ENCODE results near the gene SAMD9L. TPM values are rescaled to one million over a fixed set of nuclear protein-coding genes. Genes with fewer than 3 reads are reported as not detected.

SAMD9L gene
- total and polyA plus RNA-seq, 2 experiments from 2014 or later = not detected

DNA sequence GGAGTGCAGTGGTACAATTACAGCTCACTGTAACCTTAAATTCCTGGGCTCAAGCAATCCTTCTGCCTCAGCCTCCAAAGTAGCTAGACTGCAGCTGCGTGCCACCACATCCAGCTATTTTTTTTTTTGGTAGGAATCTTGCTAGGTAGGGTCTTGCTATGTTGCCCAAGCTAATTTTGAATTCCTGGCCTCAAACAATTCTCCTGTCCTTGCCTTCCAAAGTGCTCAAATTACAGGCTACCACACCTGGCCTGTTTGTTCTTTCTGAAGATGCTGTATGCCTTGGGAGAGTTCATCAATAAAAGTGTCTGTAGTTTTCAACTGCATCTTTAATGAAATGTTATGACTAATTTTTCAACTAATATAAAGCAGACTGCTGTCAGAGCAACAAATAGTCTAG, 30.9 kb downstream of the SAMD9L start:
- H3K36me3 ChIP-seq (ENCODE audit: insufficient read depth) = no peaks in the 10 kb centered on the region
- no peaks in the 10 kb centered on the region for H3K79me2 ChIP-seq (replicated peaks; ENCODE audit: insufficient read depth)
- no peaks in the 10 kb centered on the region for H3K27me3 ChIP-seq (ENCODE audit: insufficient read depth)
- H3K36me3 Mint-ChIP-seq (ENCODE audit: low read depth) = no peaks in the 10 kb centered on the region
- no peak overlapping the region for H2AFZ ChIP-seq
- no peaks in the 10 kb centered on the region for H4K20me1 ChIP-seq (replicated peaks; ENCODE audit: insufficient read depth)
- no peaks in the 10 kb centered on the region for H3K27me3 Mint-ChIP-seq (ENCODE audit: insufficient read depth, low read depth, poor library complexity)
- no peaks in the 10 kb centered on the region; the same call in 1 of the 2 replicates for H3K9me2 ChIP-seq (ENCODE audit: insufficient read depth)
- no peak overlapping the region for H3K27ac ChIP-seq (ENCODE audit: low read depth)
- no peak for DNase-seq (ENCODE audit: low spot score)
- no peaks in the 10 kb centered on the region for H3F3A ChIP-seq (replicated peaks; ENCODE audit: low read depth)
- ATAC-seq = no peak
- no peak for TF ChIP-seq ZNF114 (CRISPR knock-in tag; IDR thresholded peaks at IDR 0.05)
- no peak for TF ChIP-seq POLR2AphosphoS5 (IDR thresholded peaks at IDR 0.05; ENCODE audit: low read depth)
- TF ChIP-seq NANOG (IDR thresholded peaks at IDR 0.05; ENCODE audit: borderline replicate concordance) = no peak
- H3K4me1 ChIP-seq (ENCODE audit: insufficient read depth) = no peaks in the 10 kb centered on the region
- peaks cover 10% of the 10 kb centered on the region for H3K9me3 Mint-ChIP-seq
- no peak overlapping the region for H3K4me3 ChIP-seq
- H3K4me2 ChIP-seq = no peak overlapping the region
- no peak overlapping the region for H3K4me3 Mint-ChIP-seq
- no peak overlapping the region; the same call in 1 of the 2 replicates for H3K27ac Mint-ChIP-seq
- no peaks in the 10 kb centered on the region; the same call in 2 of the 3 replicates for H3K4me1 Mint-ChIP-seq

DNA sequence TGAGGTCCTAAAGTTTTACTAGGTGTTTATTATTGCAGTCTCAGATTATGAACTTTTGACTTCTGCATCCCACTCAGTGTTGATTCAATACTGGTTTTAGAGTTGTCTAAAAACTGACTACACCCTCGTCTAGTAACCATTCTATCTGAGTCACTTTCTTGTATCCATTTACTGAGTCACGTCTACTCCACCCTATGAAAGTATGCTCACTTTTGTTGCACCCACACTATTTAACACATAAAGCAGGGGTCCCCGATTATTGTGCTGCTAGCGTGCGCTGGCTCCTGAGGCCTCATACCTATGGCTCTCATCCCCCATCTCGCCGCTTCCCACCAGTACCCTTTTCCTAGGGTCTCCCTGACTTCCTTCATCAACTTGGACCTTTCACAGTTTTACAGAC, 32.4 kb downstream of the SAMD9L start:
- Histone ChIP-seq H3K4me3 (no peak overlapping the region), H3F3A (replicated peaks; ENCODE audit: low read depth) (no peaks in the 10 kb centered on the region), H3K36me3 (ENCODE audit: insufficient read depth) (no peaks in the 10 kb centered on the region), H3K4me2 (no peak overlapping the region), H3K4me1 (ENCODE audit: insufficient read depth) (no peaks in the 10 kb centered on the region), H4K20me1 (replicated peaks; ENCODE audit: insufficient read depth) (no peaks in the 10 kb centered on the region), H2AFZ (no peak overlapping the region), H3K27ac (ENCODE audit: low read depth) (no peak overlapping the region), H3K9me2 (ENCODE audit: insufficient read depth) (no peaks in the 10 kb centered on the region; the same call in none of the 2 replicates), H3K27me3 (ENCODE audit: insufficient read depth) (no peaks in the 10 kb centered on the region), H3K79me2 (replicated peaks; ENCODE audit: insufficient read depth) (no peaks in the 10 kb centered on the region)
- H3K36me3 Mint-ChIP-seq (ENCODE audit: low read depth) = no peaks in the 10 kb centered on the region
- H3K4me3 Mint-ChIP-seq = no peak overlapping the region
- no peaks in the 10 kb centered on the region; the same call in 2 of the 3 replicates for H3K4me1 Mint-ChIP-seq
- ATAC-seq (no peak), DNase-seq (ENCODE audit: low spot score) (no peak)
- H3K27ac Mint-ChIP-seq = no peak overlapping the region
- peaks cover 2% of the 10 kb centered on the region for H3K27me3 Mint-ChIP-seq (ENCODE audit: insufficient read depth, low read depth, poor library complexity)
- peaks cover 12% of the 10 kb centered on the region for H3K9me3 Mint-ChIP-seq
- no peak for TF ChIP-seq EZH2 (IDR thresholded peaks at IDR 0.05; ENCODE audit: low read depth, unreplicated experiment)

DNA sequence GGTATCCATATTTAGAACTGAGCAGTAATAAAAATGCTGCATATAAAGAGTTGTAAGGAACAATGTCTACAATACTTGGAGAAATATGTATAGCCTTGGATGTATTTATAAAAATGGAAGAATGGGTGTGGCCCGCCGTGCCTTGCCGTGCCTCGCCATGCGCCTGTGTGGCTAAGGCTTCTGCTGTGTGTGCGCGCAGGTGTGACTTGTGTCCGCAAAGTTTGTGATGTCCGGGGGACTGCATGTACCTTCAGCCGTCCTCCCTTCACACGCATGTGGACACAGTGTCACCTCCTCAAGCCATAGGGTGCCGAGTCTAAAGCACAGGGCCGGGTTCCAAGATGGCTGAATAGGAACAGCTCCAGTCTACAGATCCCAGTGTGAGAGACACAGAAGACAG, 40.2 kb downstream of the SAMD9L start:
- Histone ChIP-seq H4K20me1 (replicated peaks; ENCODE audit: insufficient read depth) (no peaks in the 10 kb centered on the region), H3K79me2 (replicated peaks; ENCODE audit: insufficient read depth) (no peaks in the 10 kb centered on the region), H3K9me2 (ENCODE audit: insufficient read depth) (no peaks in the 10 kb centered on the region; the same call in 1 of the 2 replicates), H2AFZ (no peak overlapping the region), H3K27ac (ENCODE audit: low read depth) (no peak overlapping the region), H3K4me2 (no peak overlapping the region), H3F3A (replicated peaks; ENCODE audit: low read depth) (no peaks in the 10 kb centered on the region), H3K36me3 (ENCODE audit: insufficient read depth) (no peaks in the 10 kb centered on the region), H3K4me1 (ENCODE audit: insufficient read depth) (no peaks in the 10 kb centered on the region), H3K4me3 (no peak overlapping the region), H3K27me3 (ENCODE audit: insufficient read depth) (peaks cover 4% of the 10 kb centered on the region; the same call in 1 of the 2 replicates)
- H3K27ac Mint-ChIP-seq = no peak overlapping the region
- H3K4me1 Mint-ChIP-seq = no peaks in the 10 kb centered on the region
- peaks cover 3% of the 10 kb centered on the region; the same call in 2 of the 3 replicates for H3K9me3 Mint-ChIP-seq
- H3K36me3 Mint-ChIP-seq (ENCODE audit: low read depth) = no peaks in the 10 kb centered on the region
- peaks cover 2% of the 10 kb centered on the region for H3K27me3 Mint-ChIP-seq (ENCODE audit: insufficient read depth, low read depth, poor library complexity)
- H3K4me3 Mint-ChIP-seq = no peak overlapping the region
- ATAC-seq = no peak
- no peak for DNase-seq (ENCODE audit: low spot score)
- TF ChIP-seq, protein P1, sequence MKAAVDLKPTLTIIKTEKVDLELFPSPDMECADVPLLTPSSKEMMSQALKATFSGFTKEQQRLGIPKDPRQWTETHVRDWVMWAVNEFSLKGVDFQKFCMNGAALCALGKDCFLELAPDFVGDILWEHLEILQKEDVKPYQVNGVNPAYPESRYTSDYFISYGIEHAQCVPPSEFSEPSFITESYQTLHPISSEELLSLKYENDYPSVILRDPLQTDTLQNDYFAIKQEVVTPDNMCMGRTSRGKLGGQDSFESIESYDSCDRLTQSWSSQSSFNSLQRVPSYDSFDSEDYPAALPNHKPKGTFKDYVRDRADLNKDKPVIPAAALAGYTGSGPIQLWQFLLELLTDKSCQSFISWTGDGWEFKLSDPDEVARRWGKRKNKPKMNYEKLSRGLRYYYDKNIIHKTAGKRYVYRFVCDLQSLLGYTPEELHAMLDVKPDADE (IDR thresholded peaks at IDR 0.05) = no peak
- TF ChIP-seq EZH2 (IDR thresholded peaks at IDR 0.05; ENCODE audit: low read depth, unreplicated experiment) (no peak), ZNF331 (CRISPR knock-in tag; IDR thresholded peaks at IDR 0.05; ENCODE audit: low read depth) (no peak), STAT1 (IDR thresholded peaks at IDR 0.05; ENCODE audit: unreplicated experiment) (no peak), POLR2AphosphoS5 (IDR thresholded peaks at IDR 0.05; ENCODE audit: low read depth) (no peak), JUNB (IDR thresholded peaks at IDR 0.05; ENCODE audit: unreplicated experiment) (no peak), ZNF114 (CRISPR knock-in tag; IDR thresholded peaks at IDR 0.05) (no peak), EZH2phosphoT487 (IDR thresholded peaks at IDR 0.05; ENCODE audit: unreplicated experiment) (no peak), NANOG (IDR thresholded peaks at IDR 0.05; ENCODE audit: borderline replicate concordance) (no peak)
- TF ChIP-seq, protein P2, sequence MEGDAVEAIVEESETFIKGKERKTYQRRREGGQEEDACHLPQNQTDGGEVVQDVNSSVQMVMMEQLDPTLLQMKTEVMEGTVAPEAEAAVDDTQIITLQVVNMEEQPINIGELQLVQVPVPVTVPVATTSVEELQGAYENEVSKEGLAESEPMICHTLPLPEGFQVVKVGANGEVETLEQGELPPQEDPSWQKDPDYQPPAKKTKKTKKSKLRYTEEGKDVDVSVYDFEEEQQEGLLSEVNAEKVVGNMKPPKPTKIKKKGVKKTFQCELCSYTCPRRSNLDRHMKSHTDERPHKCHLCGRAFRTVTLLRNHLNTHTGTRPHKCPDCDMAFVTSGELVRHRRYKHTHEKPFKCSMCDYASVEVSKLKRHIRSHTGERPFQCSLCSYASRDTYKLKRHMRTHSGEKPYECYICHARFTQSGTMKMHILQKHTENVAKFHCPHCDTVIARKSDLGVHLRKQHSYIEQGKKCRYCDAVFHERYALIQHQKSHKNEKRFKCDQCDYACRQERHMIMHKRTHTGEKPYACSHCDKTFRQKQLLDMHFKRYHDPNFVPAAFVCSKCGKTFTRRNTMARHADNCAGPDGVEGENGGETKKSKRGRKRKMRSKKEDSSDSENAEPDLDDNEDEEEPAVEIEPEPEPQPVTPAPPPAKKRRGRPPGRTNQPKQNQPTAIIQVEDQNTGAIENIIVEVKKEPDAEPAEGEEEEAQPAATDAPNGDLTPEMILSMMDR (conservative IDR thresholded peaks at IDR 0.05; ENCODE audit: low read depth in 2 of 2) = no peak
- TF ChIP-seq, protein P3, sequence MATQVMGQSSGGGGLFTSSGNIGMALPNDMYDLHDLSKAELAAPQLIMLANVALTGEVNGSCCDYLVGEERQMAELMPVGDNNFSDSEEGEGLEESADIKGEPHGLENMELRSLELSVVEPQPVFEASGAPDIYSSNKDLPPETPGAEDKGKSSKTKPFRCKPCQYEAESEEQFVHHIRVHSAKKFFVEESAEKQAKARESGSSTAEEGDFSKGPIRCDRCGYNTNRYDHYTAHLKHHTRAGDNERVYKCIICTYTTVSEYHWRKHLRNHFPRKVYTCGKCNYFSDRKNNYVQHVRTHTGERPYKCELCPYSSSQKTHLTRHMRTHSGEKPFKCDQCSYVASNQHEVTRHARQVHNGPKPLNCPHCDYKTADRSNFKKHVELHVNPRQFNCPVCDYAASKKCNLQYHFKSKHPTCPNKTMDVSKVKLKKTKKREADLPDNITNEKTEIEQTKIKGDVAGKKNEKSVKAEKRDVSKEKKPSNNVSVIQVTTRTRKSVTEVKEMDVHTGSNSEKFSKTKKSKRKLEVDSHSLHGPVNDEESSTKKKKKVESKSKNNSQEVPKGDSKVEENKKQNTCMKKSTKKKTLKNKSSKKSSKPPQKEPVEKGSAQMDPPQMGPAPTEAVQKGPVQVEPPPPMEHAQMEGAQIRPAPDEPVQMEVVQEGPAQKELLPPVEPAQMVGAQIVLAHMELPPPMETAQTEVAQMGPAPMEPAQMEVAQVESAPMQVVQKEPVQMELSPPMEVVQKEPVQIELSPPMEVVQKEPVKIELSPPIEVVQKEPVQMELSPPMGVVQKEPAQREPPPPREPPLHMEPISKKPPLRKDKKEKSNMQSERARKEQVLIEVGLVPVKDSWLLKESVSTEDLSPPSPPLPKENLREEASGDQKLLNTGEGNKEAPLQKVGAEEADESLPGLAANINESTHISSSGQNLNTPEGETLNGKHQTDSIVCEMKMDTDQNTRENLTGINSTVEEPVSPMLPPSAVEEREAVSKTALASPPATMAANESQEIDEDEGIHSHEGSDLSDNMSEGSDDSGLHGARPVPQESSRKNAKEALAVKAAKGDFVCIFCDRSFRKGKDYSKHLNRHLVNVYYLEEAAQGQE (IDR thresholded peaks at IDR 0.05; ENCODE audit: unreplicated experiment) = no peak

All from GM23338 (cell line).